22Rv1 (cell line): ENCODE measurements around the gene DNAJC5.

Experiments used
- CTCF ChIP-seq: fragments of 450-650 bp; IDR thresholded peaks from 2 replicates; pipeline ENCODE4 v1.5.1; 2017; ENCODE audit warnings: mild to moderate bottlenecking
- ZFX ChIP-seq: fragments of 450-650 bp; IDR thresholded peaks from 2 replicates; pipeline ENCODE4 v1.6.1; 2017; ENCODE audit warnings: antibody characterized with exemption, borderline replicate concordance

DNA sequence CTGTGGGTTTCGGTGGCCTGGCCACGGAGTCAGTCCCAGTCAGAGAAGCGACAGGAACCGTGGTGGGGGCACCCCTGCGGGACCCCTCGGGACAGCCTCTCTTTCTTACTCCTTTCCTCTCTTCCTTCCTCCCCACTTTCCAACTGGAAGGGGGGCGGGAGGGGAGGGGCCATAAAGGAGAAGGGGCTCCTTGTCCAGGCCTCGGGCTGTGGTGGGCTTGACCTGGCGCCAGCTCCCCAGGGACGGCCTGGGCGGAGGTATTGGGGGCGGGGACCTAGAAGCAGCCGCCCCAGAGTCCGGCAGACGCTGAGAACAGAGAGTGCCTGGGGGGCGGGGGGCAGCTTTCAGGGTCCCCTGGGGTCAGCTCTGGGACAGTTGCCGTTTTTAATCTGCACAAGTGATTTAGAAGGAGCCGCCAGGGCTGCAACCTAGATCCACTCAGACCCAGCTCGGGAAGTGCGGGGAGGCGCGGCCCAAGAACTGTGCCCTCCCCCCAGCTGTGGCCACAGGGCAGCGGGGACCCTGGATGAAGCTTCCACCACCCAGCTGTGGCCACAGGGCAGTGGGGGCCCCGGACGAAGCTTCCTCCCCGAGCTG, 40.1 kb upstream of the DNAJC5 start:
- TF ChIP-seq CTCF = no peak
- no peak for TF ChIP-seq ZFX
